ENCODE measurements around the gene RAB3B.
"Not testable (repeated sequence)": the region's sequence is repeated elsewhere in the genome, so short reads cannot be mapped to it uniquely, and the experiment has no call there.

Gene RAB3B

DNA sequence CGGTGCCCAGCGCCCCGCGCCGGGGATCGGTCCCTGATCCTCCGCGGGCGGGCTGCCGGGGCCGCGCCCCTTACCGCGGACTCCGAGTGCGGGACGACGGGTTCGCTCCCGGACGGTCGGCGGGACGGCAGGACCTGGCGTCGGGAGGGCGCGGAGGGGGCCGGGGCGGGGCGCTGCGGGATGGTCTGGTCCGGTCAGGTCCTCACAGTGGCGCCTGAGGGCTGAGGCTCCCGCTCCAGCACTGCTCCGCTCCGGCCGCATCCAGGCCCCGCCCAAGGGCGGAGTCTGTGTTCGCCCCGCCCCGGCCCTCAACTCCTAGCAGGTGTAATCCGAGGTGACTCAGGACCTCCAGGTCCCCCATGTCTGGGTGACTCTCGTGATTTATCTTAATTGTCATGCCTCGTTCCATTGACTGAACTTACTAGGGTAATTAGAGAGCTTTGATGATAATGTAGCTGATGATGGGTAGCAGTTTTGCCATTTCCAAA, at the start of gene RAB3B:
Gene RAB3B, minus strand, starts transcription at position 223 of the 488 bp plus-strand sequence. CDS start 13,583 bp downstream, outside the sequence.
- peak; percentile 68 for DNase-seq

GRCh38 chr1:52037909-52038308, 47.4 kb upstream of the RAB3B start:
- DNase-seq, result no peak

DNA sequence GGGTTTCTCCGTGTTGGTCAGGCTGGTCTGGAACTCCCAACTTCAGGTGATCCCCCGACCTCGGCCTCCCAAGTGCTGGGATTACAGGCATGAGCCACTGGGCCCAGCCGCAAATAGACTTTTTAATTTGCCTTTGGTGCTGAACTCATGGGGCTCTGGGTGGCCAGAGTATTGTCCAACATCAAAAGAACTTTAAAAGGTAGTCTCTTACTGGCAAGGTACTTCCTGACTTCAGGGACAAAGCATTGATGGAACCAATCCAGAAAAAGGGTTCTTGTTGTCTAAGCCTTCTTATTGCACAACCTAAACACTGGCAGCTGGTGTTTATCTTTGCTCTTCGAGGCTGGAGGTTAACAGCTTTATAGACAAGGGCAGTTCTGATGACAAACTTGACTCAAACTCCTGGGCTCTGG, 46.9 kb upstream of the RAB3B start:
- DNase-seq, result no peak

DNA sequence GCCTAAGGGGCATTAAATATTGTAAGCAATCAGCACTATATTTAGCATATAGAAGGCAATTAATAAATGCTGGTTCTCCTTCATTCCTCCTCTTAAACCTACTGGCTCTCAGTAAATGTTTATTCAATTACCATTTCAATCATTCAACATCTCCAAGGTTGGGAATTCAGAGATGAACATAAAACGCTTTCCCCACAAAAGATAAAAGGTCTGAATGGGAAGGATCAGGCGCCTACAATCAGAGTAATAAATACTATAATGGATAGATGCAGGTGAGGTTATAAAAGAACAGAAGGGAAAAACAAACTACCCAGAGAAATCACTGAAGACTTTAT, 43.5 kb upstream of the RAB3B start:
- no peak for DNase-seq

- DNase-seq, result peak; percentile 92
Observed at GRCh38 chr1:52033190-52034049, 42.9 kb upstream of the RAB3B start, which contains the start of gene KTI12. KTI12 (minus strand) TSS chr1:52033810; CDS start chr1:52033761, 49 bp downstream.

DNA sequence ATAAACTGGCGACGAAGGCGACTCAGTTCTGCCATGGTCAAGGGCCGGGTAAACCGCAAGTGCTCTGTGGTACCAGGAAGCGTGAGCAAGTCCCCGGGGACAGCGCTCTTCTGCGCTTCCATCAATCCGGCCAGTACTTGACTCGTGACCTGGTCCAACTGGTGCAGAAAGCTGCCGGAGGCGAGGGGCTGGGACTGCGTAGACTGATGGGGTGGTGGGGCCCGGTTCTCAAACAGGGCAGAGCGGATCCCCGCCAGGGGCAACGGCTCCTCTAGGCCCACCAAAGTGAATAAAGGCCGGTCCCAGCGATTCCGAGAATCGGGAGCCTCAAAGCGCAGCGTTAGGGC, 42.3 kb upstream of the RAB3B start:
- DNase-seq, result peak; percentile 31

- DNase-seq, result peak; percentile 9
Observed at GRCh38 chr1:52032124-52032784, 41.8 kb upstream of the RAB3B start.

DNA sequence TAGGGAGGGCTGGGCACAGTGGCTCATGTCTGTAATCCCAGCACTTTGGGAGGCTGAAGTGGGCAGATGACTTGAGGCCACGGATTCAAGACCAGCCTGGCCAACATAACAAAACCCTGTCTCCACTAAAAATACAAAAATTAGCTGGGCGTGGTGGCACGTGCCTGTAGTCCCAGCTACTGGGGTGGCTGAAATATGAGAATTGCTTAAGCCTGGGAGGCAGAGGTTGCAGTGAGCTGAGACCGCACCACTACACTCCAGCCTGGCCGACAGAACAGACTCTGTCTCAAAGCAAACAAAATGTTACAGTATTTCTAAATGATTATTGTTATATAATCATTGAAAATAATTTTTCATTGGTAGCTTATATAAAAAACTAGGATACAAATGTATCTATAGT, 38.3 kb upstream of the RAB3B start:
- DNase-seq, result not testable (repeated sequence)

- DNase-seq, result no peak
Observed at GRCh38 chr1:52028328-52028727, 37.8 kb upstream of the RAB3B start.

GRCh38 chr1:52026278-52026677, 35.8 kb upstream of the RAB3B start:
- DNase-seq, result no peak

DNA sequence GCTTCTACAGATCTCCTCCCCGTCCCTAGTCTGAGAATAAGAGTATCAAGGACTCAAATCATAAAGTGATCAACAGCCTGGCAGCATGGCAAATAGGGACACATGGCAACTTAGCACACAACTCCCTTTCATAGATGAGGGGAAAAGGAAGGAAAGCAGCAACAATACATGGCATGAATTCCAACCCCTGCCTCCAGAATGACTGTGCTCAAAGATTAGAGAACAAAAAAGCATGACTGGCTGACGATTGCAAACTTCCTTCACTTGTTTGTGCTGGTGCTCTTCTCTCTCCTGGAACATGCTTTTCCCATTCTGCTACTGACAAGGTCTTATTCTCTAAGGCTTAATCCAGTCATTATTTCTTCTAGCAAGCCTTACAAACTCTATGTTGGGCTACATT, 31.6 kb upstream of the RAB3B start:
- DNase-seq, result no peak

DNA sequence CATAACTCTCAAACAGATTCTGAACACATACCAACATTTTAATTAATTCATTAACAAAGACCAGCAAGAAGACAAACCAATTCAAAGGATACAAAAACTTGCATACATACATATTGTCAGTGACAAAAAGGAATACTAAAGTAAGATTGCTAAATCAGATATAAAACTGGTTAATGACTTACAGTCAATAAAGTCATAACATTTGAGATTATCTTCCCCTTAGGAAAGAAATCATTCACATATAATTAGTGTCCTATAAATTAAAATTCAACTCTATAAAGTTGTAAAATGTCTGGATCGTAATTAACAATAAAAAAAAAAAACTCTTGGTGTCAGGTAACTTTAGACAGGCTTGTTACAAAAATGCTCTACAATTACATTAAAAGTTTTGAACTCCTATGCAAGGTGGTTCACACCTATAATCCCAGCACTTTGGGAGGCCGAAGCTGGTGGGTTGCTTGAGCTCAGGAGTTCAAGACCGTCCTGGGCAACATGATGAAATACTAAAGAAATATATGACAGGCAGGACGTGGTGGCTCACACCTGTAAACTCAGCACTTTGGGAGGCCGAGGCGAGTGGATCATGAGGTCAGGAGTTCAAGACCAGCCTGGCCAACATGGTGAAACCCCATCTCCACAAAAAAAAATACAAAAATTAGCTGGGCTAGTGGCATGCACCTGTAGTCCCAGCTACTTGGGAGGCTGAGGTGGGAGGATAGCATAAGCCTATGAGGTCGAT, 17.7 kb upstream of the RAB3B start:
- no peak for DNase-seq

DNA sequence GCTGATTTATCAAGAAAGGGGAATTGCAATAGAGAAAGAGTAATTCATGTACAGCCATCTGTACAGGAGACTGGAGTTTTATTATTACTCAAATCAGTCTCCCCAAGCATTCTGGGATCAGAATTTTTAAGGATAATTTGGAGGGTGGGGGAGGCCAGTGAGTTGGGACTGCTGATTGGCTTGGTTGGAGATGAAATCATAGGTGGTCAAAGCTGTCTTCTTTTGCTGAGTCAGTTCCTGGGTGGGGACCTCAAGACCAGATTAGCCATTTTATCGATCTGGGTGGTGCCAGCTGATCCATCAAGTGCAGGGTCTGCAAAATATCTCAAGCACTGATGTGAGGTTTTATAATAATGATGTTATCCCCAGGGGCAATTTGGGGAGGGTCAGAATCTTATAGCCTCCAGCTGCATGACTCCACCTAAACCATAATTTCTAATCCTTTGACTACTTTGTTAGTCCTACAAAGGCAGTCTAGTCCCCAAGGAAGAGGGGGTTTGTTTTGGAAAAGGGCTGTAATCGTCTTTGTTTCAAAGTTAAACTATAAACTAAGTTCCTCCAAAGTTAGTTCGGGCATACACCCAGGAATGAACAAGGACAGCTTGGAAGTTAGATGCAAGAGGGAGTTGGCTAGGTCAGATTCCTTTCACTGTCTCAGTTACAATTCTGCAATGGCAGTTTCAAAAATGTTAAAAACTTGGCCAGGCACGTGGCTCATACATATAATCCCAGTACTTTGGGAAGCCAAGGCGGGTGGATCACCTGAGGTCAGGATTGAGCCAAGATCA, 16.9 kb upstream of the RAB3B start:
- no peak for DNase-seq

DNA sequence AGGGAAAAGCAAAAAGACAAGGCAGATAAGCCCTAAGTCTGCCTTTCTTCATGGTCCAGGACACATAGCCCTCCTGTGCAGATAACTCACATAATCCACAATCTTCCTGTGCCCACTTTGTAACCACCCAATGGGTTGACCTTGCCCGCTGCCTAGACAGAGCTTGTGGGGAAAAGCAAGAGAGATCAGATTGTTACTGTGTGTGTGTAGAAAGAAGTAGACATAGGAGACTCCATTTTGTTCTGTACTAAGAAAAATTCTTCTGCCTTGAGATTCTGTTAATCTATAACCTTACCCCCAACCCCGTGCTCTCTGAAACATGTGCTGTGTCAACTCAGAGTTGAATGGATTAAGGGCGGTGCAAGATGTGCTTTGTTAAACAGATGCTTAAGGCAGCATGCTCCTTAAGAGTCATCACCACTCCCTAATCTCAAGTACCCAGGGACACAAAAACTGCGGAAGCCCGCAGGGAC, 15.6 kb upstream of the RAB3B start:
- DNase-seq, result not testable (repeated sequence)

DNA sequence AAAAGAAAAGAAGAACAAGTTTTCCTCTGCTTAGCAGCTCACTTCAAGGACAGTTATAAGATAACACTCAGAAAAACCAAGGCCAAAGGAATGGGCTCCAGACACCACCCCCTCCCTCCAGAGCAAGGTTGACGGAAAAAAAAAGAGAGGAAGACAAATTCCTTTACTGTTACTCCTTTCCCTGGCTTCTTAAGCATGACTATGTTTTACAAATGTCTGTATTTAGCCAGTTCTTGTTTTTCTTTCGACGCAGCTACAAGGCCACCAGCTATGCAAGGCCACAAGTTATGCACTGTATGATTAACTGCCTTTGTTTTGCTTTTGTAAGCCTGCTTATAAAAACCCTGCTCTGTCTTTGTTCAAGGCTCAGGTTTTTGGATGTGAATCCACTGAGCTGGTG, 15.0 kb upstream of the RAB3B start:
- not testable (repeated sequence) for DNase-seq

DNA sequence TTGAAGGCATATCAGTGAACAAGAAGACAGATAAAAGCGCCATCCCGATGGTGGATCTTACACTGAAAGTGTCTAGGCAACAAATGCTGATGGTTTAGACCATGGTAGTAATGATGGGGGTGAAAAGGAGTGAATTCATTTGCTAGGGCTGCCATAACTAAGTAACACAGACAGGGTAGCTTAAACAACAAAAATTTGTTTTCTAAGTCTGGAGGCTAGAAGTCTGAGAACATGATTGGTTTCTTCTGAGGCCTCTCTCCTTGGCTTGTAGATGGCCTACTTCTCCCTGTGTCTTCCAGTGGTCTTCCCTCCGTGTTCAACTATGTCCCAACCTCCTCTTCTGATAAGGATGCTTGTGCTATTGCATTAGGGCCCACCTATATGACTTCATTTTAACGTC, 13.4 kb upstream of the RAB3B start:
- no peak for DNase-seq

- peak; percentile 85 for DNase-seq
Observed at GRCh38 chr1:52002038-52002917, 11.8 kb upstream of the RAB3B start.

GRCh38 chr1:51998701-51999100, 8.2 kb upstream of the RAB3B start:
- no peak for DNase-seq

DNA sequence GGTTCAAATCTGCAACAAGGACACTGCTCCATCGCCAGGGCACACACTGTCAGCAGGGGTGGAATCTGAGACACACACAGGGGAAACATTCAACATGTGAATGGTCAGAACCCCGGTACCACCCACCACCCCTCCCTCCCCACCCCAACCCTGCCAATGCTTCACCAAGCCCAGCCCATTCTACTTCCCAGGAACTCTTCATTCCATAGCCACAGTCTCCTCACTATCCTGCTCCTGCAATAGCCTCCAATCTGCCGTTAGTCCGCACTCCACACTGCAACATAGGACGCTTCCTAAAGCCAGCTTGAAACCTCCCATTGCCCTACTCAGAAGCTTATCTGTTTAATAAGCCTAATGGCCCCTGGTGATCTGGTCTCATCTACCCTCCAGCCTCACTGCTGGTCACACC, 7.5 kb upstream of the RAB3B start:
- no peak for DNase-seq

- no peak for DNase-seq
Observed at GRCh38 chr1:51989582-51990477, 670 bp downstream of the RAB3B start.
